A549 (cell line): ENCODE measurements around the gene PEPD.
A peak's percentile ranks its signal among the peaks of the same experiment; 100 is the strongest.

Experiments used
- BHLHE40 ChIP-seq: IDR thresholded peaks from 2 replicates; pipeline ENCODE4 v1.6.1; 2012; ENCODE audit warnings: low read depth, low read length, inconsistent platforms
- CTCF ChIP-seq: fragments of >200 bp; sonication (Bioruptor Twin); formaldehyde crosslinking; IDR thresholded peaks from 3 replicates; pipeline ENCODE4 v1.5.1; 2016
- KDM5A ChIP-seq: fragments of 200-600 bp; sonication (generic); IDR thresholded peaks from 2 replicates; pipeline ENCODE4 v1.6.1; 2016; ENCODE audit warnings: antibody characterized with exemption, mild to moderate bottlenecking
- POLR2A ChIP-seq: IDR thresholded peaks from 2 replicates; pipeline ENCODE4 v1.6.1; 2012; ENCODE audit warnings: mild to moderate bottlenecking, low read length

GRCh38 chr19:33521480-33522370 lies at the start of gene PEPD:
- TF ChIP-seq CTCF (no peak), POLR2A (peak; percentile 98), KDM5A (peak; percentile 99), BHLHE40 (peak; percentile 82)
